Measurements from ENCODE around the gene COQ9.

GRCh38 chr16:57500578-57501111, 53.4 kb downstream of the COQ9 start:
- TF ChIP-seq, protein P1, sequence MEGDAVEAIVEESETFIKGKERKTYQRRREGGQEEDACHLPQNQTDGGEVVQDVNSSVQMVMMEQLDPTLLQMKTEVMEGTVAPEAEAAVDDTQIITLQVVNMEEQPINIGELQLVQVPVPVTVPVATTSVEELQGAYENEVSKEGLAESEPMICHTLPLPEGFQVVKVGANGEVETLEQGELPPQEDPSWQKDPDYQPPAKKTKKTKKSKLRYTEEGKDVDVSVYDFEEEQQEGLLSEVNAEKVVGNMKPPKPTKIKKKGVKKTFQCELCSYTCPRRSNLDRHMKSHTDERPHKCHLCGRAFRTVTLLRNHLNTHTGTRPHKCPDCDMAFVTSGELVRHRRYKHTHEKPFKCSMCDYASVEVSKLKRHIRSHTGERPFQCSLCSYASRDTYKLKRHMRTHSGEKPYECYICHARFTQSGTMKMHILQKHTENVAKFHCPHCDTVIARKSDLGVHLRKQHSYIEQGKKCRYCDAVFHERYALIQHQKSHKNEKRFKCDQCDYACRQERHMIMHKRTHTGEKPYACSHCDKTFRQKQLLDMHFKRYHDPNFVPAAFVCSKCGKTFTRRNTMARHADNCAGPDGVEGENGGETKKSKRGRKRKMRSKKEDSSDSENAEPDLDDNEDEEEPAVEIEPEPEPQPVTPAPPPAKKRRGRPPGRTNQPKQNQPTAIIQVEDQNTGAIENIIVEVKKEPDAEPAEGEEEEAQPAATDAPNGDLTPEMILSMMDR (IDR thresholded peaks at IDR 0.05; ENCODE audit: low read depth, low read length) = no peak
- TF ChIP-seq POLR2A (IDR thresholded peaks at IDR 0.05; ENCODE audit: extremely low read depth, insufficient read length) = no peak
